HG03571 (cell line): Measurements from ENCODE around the gene ZNF765.
"Not testable (repeated sequence)": the region's sequence is repeated elsewhere in the genome, so short reads cannot be mapped to it uniquely, and the experiment has no call there.

Source experiments
- ATAC-seq: cut with Tn5 transposase; IDR thresholded peaks from one replicate; pipeline ENCODE4 v1.9.1; 2021; ENCODE audit not compliant: unreplicated experiment

The ZNF765 gene

DNA sequence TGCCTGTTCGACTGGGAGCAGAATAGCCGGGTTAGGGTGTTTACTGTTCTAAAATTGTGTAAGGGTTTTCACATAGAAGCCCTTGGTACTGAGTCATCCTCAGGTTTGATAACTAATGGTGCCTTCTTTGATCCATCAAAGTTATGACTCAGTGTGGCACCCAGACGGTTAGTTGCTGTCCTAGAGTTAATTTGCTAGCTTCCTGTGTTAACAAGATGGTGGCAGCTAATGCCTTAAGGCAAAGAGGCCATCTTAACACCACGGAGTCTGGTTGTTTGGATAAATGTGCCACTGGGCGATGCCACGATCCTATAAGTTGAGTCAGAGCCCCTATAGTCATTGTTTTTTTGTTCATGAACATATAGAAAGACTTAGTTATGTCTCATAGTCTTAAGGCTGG lies 80.5 kb downstream of the ZNF765 start:
- not testable (repeated sequence) for ATAC-seq
